Psoas muscle (tissue), 8 donors: Measurements from ENCODE around the gene PTPN23. TPM values are rescaled to one million over a fixed set of nuclear protein-coding genes. Genes with fewer than 3 reads are reported as not detected.
A peak's percentile ranks its signal among the peaks of the same experiment; 100 is the strongest.

Experiments
- ATAC-seq, 4 donors: fragments of 200-7000 bp; cut with Tn5 transposase; one replicate each; pipeline ENCODE4 v1.9.1; 2020; ENCODE audit warnings: moderate library complexity in 3 of 4, mild to moderate bottlenecking in 2 of 4
- DNase-seq, 2 donors: peaks; one replicate each; pipeline ENCODE4 v3.0.0-alpha.2; 2020
- H3K27ac ChIP-seq: fragments of 200-600 bp; one replicate; pipeline ENCODE4 v1.8.0; 2022
- H3K27me3 ChIP-seq, 3 donors: fragments of 200-600 bp in 1 of 3; one replicate each; pipeline versions ENCODE4 v1.6.1 to v1.8.0; 2013 to 2022; ENCODE audit warnings: low read length in 2 of 3, mild to moderate bottlenecking in 2 of 3, moderate library complexity in 1 of 3; ENCODE audit not compliant: insufficient read depth in 3 of 3
- H3K36me3 ChIP-seq, 2 donors: fragments of 200-600 bp in 1 of 2; one replicate each; pipeline versions ENCODE4 v1.6.1 to v1.8.0; 2013 to 2022; ENCODE audit warnings: low read depth in 1 of 2, mild to moderate bottlenecking in 1 of 2, moderate library complexity in 1 of 2; ENCODE audit not compliant: insufficient read depth in 1 of 2
- H3K4me1 ChIP-seq: fragments of 200-600 bp; one replicate; pipeline ENCODE4 v1.8.0; 2022
- H3K4me3 ChIP-seq: fragments of 200-600 bp; one replicate; pipeline ENCODE4 v1.8.0; 2022; ENCODE audit warnings: mild to moderate bottlenecking
- H3K9me3 ChIP-seq: fragments of 200-600 bp; one replicate; pipeline ENCODE4 v1.8.0; 2022
- WGBS, 3 donors: extraction: QIAGEN DNeasy Blood & Tissue Kit; methylation state at CpG; one replicate each; pipeline versions ENCODE4 v1.1.6 to v1.1.7; 2013; 5-methylcytosine and 5-hydroxymethylcytosine counted together
- intact Hi-C, 2 donors: fragments of 100-400 bp; cut with DNase I; formaldehyde crosslinking; loops; one replicate each; pipeline versions ENCODE4 v1.11.0 to v1.14.2; 2022
- polyA plus RNA-seq, 3 donors: library from polyadenylated mRNA; stranded (reverse); fragments of 200-250 nt; gene quantifications; one replicate each; pipeline ENCODE4 v1.2.3, GENCODE V29; 2013
- total RNA-seq, 4 donors: library from RNA; stranded (reverse); fragmentation: NEBNext Ultra II Directional in 2 of 4; extraction: Animal tissue kit (Norgen Biotek cat#: 25700) in 2 of 4; gene quantifications; one replicate each; pipeline versions ENCODE4 v1.2.1 to v1.2.4, GENCODE V29; 2021 to 2023
- TF ChIP-seq, protein P1 (sequence below): fragments of 200-600 bp; IDR thresholded peaks from one replicate; pipeline ENCODE4 v1.8.0; 2022; ENCODE audit warnings: antibody characterized with exemption
- donor health status: healthy with polysubstance abuse.
- donor health status: DM: no; HTN: no; CAD: no; lungs with moderate emphysema.
- donor health status: Bipolar disorder and iron deficiency.
- donor health status: healthy.
- donor health status: DM: yes; HTN: yes; CAD: no.
- donor health status: DM: no; HTN: no; CAD: no.
- donor health status: DM: no; HTN: no; CAD: no.
- donor health status: DM: yes; HTN: yes; CAD: no.

The PTPN23 gene
- total and polyA plus RNA-seq, 7 donors: 14.3 to 47.5 (median 30.9) TPM

- no peaks in the 10 kb centered on the region for H3K9me3 ChIP-seq
- H3K36me3 ChIP-seq: peaks cover 7 to 42% of the 10 kb centered on the region in 2 donors
- no peak overlapping the region for H3K4me3 ChIP-seq
- ATAC-seq: peak in 2 of 4 donors; percentile 28 to 33
- WGBS, 3 donors: 61 to 71% (median 62%) methylated on average over 4 of the region's 4 CpGs
- no peak for DNase-seq
- no peak overlapping the region for H3K27ac ChIP-seq
- H3K4me1 ChIP-seq: peaks cover 4% of the 10 kb centered on the region
- TF ChIP-seq, protein P1, sequence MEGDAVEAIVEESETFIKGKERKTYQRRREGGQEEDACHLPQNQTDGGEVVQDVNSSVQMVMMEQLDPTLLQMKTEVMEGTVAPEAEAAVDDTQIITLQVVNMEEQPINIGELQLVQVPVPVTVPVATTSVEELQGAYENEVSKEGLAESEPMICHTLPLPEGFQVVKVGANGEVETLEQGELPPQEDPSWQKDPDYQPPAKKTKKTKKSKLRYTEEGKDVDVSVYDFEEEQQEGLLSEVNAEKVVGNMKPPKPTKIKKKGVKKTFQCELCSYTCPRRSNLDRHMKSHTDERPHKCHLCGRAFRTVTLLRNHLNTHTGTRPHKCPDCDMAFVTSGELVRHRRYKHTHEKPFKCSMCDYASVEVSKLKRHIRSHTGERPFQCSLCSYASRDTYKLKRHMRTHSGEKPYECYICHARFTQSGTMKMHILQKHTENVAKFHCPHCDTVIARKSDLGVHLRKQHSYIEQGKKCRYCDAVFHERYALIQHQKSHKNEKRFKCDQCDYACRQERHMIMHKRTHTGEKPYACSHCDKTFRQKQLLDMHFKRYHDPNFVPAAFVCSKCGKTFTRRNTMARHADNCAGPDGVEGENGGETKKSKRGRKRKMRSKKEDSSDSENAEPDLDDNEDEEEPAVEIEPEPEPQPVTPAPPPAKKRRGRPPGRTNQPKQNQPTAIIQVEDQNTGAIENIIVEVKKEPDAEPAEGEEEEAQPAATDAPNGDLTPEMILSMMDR: no peak
- no peaks in the 10 kb centered on the region for H3K27me3 ChIP-seq
- intact Hi-C loops: no loop called here
These were observed 33.5 kb upstream of the PTPN23 start for GRCh38 chr3:47347217-47347801.

DNA sequence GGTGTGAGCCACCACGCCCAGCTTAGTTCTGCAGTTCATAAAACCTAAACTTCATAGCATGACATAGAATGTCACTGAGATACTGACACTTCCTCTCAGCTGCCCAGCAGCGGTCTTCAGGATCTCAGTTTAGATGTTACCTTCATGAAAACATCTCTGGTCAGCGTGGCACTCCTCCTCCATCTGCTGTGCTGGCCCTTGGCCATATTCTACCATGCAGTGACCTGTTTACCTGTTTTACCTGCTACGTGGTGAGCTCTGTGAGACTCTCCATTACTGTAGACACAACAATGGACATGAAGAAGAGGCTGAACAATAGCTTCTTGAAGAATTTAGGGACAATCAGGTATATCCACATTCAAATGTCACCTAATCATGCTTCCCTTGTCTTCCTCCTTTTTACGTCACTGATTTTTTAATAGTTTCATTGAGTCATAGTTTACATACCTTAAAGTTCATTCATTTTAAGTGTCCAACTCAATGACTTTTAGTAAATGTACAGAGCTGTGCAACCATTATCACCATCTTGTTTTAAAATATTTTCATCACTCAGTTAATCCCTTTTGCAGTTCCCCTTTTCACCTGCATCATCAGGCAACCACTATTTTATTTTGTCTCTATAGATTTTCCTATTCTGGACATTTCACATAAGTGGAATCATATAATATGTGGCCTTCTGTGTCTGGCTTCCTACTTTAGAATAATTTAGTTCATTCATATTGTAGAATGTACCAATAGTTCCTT, 32.2 kb upstream of the PTPN23 start:
- 93 to 95% (median 94%) methylated on average over 5 of the region's 5 CpGs for WGBS, 3 donors
- DNase-seq (no peak), ATAC-seq (no peak)
- Histone ChIP-seq H3K4me3 (no peak overlapping the region), H3K27ac (no peak overlapping the region), H3K27me3 (no peaks in the 10 kb centered on the region), H3K4me1 (peaks cover 4% of the 10 kb centered on the region), H3K36me3 (peaks cover 7 to 29% of the 10 kb centered on the region in 2 donors), H3K9me3 (no peaks in the 10 kb centered on the region)
- intact Hi-C loops: no loop called here
- TF ChIP-seq, protein P1: no peak

DNA sequence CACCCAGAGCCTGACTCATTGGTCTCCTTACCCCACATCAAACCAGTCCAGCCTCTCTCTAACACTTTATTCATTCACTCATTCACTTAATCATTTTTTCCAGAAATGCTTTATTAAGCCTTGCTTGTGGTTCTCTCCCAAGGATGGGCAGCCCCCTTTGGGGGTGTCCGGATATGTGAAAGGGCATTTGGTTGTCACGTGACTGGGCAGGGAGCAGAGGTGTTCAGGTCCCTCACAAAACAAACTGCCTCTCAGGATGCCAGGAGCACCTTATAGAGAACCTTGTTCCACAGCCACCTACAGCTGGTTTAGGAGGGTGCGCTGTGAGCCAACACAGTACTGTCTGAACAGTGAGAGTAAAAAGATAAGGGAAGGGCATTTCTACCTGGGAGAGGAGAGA, 25.8 kb upstream of the PTPN23 start:
- TF ChIP-seq, protein P1: no peak
- intact Hi-C loops: no loop called here
- 87 to 96% (median 89%) methylated on average over 3 of the region's 3 CpGs for WGBS, 3 donors
- Histone ChIP-seq H3K9me3 (peaks cover 12% of the 10 kb centered on the region), H3K4me1 (no peaks in the 10 kb centered on the region), H3K27ac (no peak overlapping the region), H3K36me3 (no peaks in the 10 kb centered on the region), H3K27me3 (no peaks in the 10 kb centered on the region), H3K4me3 (no peak overlapping the region)
- ATAC-seq: no peak
- DNase-seq: no peak

- no peaks in the 10 kb centered on the region for H3K27me3 ChIP-seq
- intact Hi-C loops: no loop called here
- ATAC-seq: no peak
- DNase-seq: no peak
- TF ChIP-seq, protein P1: no peak
- 92 to 94% (median 92%) methylated on average over 28 to 31 of the region's 31 CpGs for WGBS, 3 donors
- H3K9me3 ChIP-seq: peaks cover 12% of the 10 kb centered on the region
- H3K4me1 ChIP-seq: no peaks in the 10 kb centered on the region
- no peaks in the 10 kb centered on the region for H3K36me3 ChIP-seq
- H3K4me3 ChIP-seq: no peak overlapping the region
- no peak overlapping the region for H3K27ac ChIP-seq
These were observed 24.6 kb upstream of the PTPN23 start for GRCh38 chr3:47356201-47356600.
